Stimulated activated CD4-positive, alpha-beta T cell treated with anti-CD3 and anti-CD28 coated beads, Interleukin-1b, Interleukin-23, amount 100 ng/mL, for 4 hours (primary cell): Measurements from ENCODE around the gene C1QTNF9.
"Not testable (repeated sequence)": the region's sequence is repeated elsewhere in the genome, so short reads cannot be mapped to it uniquely, and the experiment has no call there.

Source experiments
- DNase-seq, 2 donors: peaks; one replicate each; pipeline ENCODE4 v3.0.0-alpha.2; 2020; ENCODE audit warnings: low read depth in 2 of 2

The C1QTNF9 gene

GRCh38 chr13:24361113-24361512, 51.7 kb downstream of the C1QTNF9 start:
- DNase-seq, result no peak

DNA sequence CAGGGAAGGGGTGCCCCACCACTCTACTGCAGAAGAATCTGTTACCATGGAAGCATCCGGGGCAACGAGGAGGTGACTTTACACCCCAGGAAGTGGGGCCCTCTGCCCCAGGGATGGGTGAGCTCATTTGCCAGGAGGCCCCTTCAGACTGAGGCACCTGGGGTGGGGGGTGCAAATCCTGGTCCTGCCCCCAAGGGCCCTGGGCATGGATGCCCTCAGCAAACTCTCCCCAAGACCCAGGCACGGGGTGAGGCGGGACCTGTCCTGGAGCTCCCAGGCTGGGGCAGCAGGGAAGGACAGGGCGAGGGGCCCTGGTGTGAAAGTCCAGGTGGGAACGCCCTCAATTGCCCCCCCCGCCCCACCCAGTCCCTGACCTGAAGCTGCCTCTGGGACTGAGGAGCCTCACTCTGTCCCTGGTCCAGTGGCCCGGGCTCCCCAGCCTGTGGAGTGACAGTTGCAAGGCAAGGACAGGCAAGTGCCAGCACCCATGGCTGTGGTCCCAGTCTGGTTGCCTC, 52.5 kb downstream of the C1QTNF9 start:
- no peak for DNase-seq

GRCh38 chr13:24362435-24362952, 53.1 kb downstream of the C1QTNF9 start:
- DNase-seq, result no peak

GRCh38 chr13:24365191-24365590, 55.8 kb downstream of the C1QTNF9 start:
- DNase-seq, result no peak

DNA sequence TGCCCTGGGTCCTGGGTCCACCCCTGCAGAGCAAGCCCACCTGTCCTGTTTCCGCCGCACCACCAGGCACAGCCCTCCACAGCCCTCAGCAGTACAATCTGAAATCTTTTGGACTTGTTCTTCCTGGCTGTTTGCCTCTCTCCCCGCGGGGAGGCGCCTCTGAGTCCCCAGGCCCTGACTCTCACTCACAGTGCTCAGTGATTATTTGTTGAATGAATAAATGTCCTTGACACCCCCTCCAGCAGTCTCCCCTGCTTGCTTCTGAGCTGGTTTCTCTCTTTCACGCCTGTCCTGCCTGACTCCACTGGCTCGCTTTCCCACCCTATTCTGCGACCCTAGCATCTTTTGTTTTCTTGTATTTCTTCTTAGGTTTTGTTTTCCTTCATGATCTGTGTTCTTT, 56.9 kb downstream of the C1QTNF9 start:
- not testable (repeated sequence) for DNase-seq

DNA sequence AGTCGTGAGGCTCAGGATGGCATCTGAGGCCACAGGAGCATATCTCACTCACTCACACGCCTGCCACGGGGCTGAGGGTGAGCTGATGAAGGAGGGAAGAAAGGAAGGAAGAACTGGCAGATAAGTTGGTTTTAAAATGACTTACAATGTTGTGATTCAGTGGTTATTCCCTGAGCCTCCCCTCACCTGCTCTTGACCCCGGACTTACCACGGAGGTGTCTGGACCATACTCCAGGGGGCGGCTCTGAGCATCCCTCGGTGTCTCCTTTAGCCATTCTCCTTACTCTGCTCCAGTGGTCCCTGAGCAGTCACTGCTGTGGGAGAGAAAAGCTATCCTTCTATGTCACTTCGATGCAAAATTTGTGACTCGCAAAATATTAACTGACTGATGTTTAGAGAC, 61.9 kb downstream of the C1QTNF9 start:
- DNase-seq, result not testable (repeated sequence)
